ENCODE data around the gene ANKH.
"Not testable (repeated sequence)": the region's sequence is repeated elsewhere in the genome, so short reads cannot be mapped to it uniquely, and the experiment has no call there.

The ANKH gene

GRCh38 chr5:14882658-14883580 lies 11.3 kb upstream of the ANKH start:
- H3K27ac ChIP-seq, result no peak overlapping the region
- TF ChIP-seq CTCF (IDR thresholded peaks at IDR 0.05), result no peak
- H3K4me3 ChIP-seq, result no peak overlapping the region
- no peak for DNase-seq (ENCODE audit: low spot score)

- no peak overlapping the region for H3K27ac ChIP-seq
- DNase-seq (ENCODE audit: low spot score), result no peak
- H3K4me3 ChIP-seq, result no peak overlapping the region
- no peak for TF ChIP-seq CTCF (IDR thresholded peaks at IDR 0.05)
Measured at GRCh38 chr5:14881826-14882225, 10.2 kb upstream of the ANKH start.

GRCh38 chr5:14880688-14881087 lies 9.1 kb upstream of the ANKH start:
- no peak overlapping the region for H3K27ac ChIP-seq
- no peak for DNase-seq (ENCODE audit: low spot score)
- no peak for TF ChIP-seq CTCF (IDR thresholded peaks at IDR 0.05)
- H3K4me3 ChIP-seq, result no peak overlapping the region

GRCh38 chr5:14879937-14880589 lies 8.5 kb upstream of the ANKH start:
- DNase-seq (ENCODE audit: low spot score), result no peak
- no peak for TF ChIP-seq CTCF (IDR thresholded peaks at IDR 0.05)
- Histone ChIP-seq H3K27ac (no peak overlapping the region), H3K4me3 (no peak overlapping the region)

DNA sequence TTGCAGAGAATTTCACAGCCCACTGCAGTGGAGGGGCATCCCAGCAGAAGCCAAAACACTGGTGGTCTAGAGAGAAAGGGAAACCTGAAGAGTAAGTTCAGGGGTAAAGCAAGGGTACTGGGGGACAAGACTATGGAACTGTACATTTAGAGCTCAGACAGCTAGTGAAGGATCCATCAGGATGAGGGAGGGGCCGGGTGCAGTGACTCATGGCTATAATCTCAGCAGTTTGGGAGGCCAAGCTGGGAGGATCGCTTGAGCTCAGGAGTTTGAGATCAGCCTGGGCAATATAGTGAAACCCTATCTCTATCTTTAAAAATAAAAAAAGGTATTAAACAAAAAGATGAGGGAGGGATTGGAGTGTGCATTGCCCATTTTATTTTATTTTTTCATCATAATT lies 7.8 kb upstream of the ANKH start:
- no peak for DNase-seq (ENCODE audit: low spot score)
- no peak for TF ChIP-seq CTCF (IDR thresholded peaks at IDR 0.05)
- Histone ChIP-seq H3K27ac (no peak overlapping the region), H3K4me3 (no peak overlapping the region)

DNA sequence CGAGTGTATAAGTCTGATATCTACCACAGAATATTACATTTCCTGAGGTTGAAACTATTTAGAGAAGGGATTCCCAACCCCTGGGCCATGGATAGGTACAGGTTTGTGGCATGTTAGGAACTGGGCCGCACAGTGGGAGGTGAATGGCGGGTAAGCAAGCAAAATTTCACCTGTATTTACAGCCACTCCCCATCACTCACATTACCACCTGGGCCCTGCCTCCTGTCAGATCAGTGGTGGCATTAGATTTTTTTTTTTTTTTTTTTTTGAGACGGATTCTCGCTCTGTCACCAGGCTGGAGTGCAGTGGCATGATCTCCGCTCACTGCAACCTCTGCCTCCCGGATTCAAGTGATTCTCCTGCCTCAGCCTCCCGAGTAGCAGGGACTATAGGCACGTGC lies 6.6 kb upstream of the ANKH start:
- not testable (repeated sequence) for H3K4me3 ChIP-seq; DNase-seq (ENCODE audit: low spot score); H3K27ac ChIP-seq

- no peak for TF ChIP-seq CTCF (IDR thresholded peaks at IDR 0.05)
- Histone ChIP-seq H3K4me3 (no peak overlapping the region), H3K27ac (no peak overlapping the region)
- no peak for DNase-seq (ENCODE audit: low spot score)
Measured at GRCh38 chr5:14876095-14876494, 4.5 kb upstream of the ANKH start.
